HepG2 (cell line): Measurements from ENCODE around the gene MPV17L2. TPM values are rescaled to one million over a fixed set of nuclear protein-coding genes. Genes with fewer than 3 reads are reported as not detected.
A peak's percentile ranks its signal among the peaks of the same experiment; 100 is the strongest.

Source experiments
- CREB3 ChIP-seq: sonication (generic); formaldehyde crosslinking; IDR thresholded peaks from 2 replicates; pipeline ENCODE4 v1.5.0; 2020; ENCODE audit warnings: missing genetic modification reagents
- CREBL2 ChIP-seq: sonication (generic); formaldehyde crosslinking; IDR thresholded peaks from 2 replicates; pipeline ENCODE4 v1.8.1; 2023; ENCODE audit warnings: missing genetic modification reagents, mild to moderate bottlenecking, borderline replicate concordance
- E2F1 ChIP-seq: sonication (generic); formaldehyde crosslinking; IDR thresholded peaks from 2 replicates; pipeline ENCODE4 v1.5.0; 2020; ENCODE audit warnings: missing genetic modification reagents
- ERF ChIP-seq: IDR thresholded peaks from 2 replicates; pipeline ENCODE4 v1.6.1; 2018; ENCODE audit warnings: missing biosample characterization, missing genetic modification reagents
- MAFF ChIP-seq: IDR thresholded peaks from 2 replicates; pipeline ENCODE4 v1.6.1; 2011; ENCODE audit warnings: low read depth, low read length, improper control_type of control experiment
- MEIS2 ChIP-seq: sonication (generic); formaldehyde crosslinking; IDR thresholded peaks from 2 replicates; pipeline ENCODE4 v1.9.0; 2021; ENCODE audit warnings: mild to moderate bottlenecking, missing genetic modification reagents
- MTA1 ChIP-seq: sonication (generic); formaldehyde crosslinking; IDR thresholded peaks from 2 replicates; pipeline ENCODE4 v1.4.0; 2020; ENCODE audit warnings: missing genetic modification reagents, mild to moderate bottlenecking, borderline replicate concordance
- MXD3 ChIP-seq: IDR thresholded peaks from 2 replicates; pipeline ENCODE4 v1.6.1; 2016; ENCODE audit warnings: mild to moderate bottlenecking, missing biosample characterization, missing genetic modification reagents
- MYPOP ChIP-seq: sonication (generic); formaldehyde crosslinking; IDR thresholded peaks from 2 replicates; pipeline ENCODE4 v1.8.1; 2023; ENCODE audit warnings: mild to moderate bottlenecking, moderate library complexity, missing genetic modification reagents
- RBM39 ChIP-seq: fragments of 200-400 bp; formaldehyde crosslinking; IDR thresholded peaks from one replicate; pipeline ENCODE4 v1.6.1; 2018; ENCODE audit warnings: antibody characterized with exemption, mild to moderate bottlenecking, low read depth, low read length; ENCODE audit not compliant: poor library complexity, severe bottlenecking
- TFDP2 ChIP-seq: sonication (generic); formaldehyde crosslinking; IDR thresholded peaks from 2 replicates; pipeline ENCODE4 v1.4.0; 2020; ENCODE audit warnings: missing genetic modification reagents
- USF2 ChIP-seq, 2 experiments: sonication (generic) in 1 of 2; formaldehyde crosslinking in 1 of 2; IDR thresholded peaks; 2 replicates each; pipeline versions ENCODE4 v1.5.1 to v1.6.1; 2011 to 2020; ENCODE audit warnings: borderline replicate concordance in 1 of 2, low read depth in 1 of 2, low read length in 1 of 2, mild to moderate bottlenecking in 1 of 2, missing genetic modification reagents in 1 of 2, moderate library complexity in 1 of 2
- ZNF207 ChIP-seq: fragments of 450-650 bp; IDR thresholded peaks from 2 replicates; pipeline ENCODE4 v1.6.1; 2016; ENCODE audit warnings: antibody characterized with exemption, borderline replicate concordance
- ZNF264 ChIP-seq: sonication (generic); formaldehyde crosslinking; IDR thresholded peaks from 2 replicates; pipeline ENCODE4 v1.4.0; 2020; ENCODE audit warnings: missing genetic modification reagents
- ZNF543 ChIP-seq: sonication (generic); formaldehyde crosslinking; IDR thresholded peaks from 2 replicates; pipeline ENCODE4 v1.4.0; 2020; ENCODE audit warnings: mild to moderate bottlenecking, missing genetic modification reagents
- ZNF552 ChIP-seq: sonication (generic); formaldehyde crosslinking; IDR thresholded peaks from 2 replicates; pipeline ENCODE4 v1.9.0; 2022; ENCODE audit warnings: missing genetic modification reagents, mild to moderate bottlenecking, borderline replicate concordance
- ZNF563 ChIP-seq: sonication (generic); formaldehyde crosslinking; IDR thresholded peaks from 2 replicates; pipeline ENCODE4 v1.8.0; 2022; ENCODE audit warnings: mild to moderate bottlenecking, moderate library complexity, missing genetic modification reagents
- ZNF644 ChIP-seq: IDR thresholded peaks from 2 replicates; pipeline ENCODE4 v1.6.1; 2016; ENCODE audit warnings: low read depth
- ZNF720 ChIP-seq: sonication (generic); formaldehyde crosslinking; IDR thresholded peaks from 2 replicates; pipeline ENCODE4 v1.4.0; 2020; ENCODE audit warnings: missing genetic modification reagents
- ZNF850 ChIP-seq: sonication (generic); formaldehyde crosslinking; conservative IDR thresholded peaks from 2 replicates; pipeline ENCODE4 v1.9.0; 2021; ENCODE audit warnings: mild to moderate bottlenecking, missing genetic modification reagents
- ZSCAN9 ChIP-seq: IDR thresholded peaks from 2 replicates; pipeline ENCODE4 v1.6.1; 2016; ENCODE audit warnings: borderline replicate concordance
- ZZZ3 ChIP-seq: sonication (generic); formaldehyde crosslinking; IDR thresholded peaks from 2 replicates; pipeline ENCODE4 v1.4.0; 2020; ENCODE audit warnings: missing genetic modification reagents, mild to moderate bottlenecking, borderline replicate concordance
- polyA plus RNA-seq, 8 experiments: library from polyadenylated mRNA; depleted of rRNA in 3 of 8; stranded (reverse) in 7 of 8; unstranded in 1 of 8; fragments of >200 nt; fragmentation: Illumina TruSeq in 4 of 8; extraction: Trizol in 4 of 8; gene quantifications; 2 replicates each; pipeline versions ENCODE4 v1.2.1 to v1.2.3, GENCODE V29; 2011 to 2016; ENCODE audit warnings: low read depth in 4 of 8, missing spikeins in 1 of 8, mixed read lengths in 1 of 8; ENCODE audit not compliant: insufficient read depth in 1 of 8
- total RNA-seq, 5 experiments: library from RNA; depleted of rRNA; stranded (reverse); fragments of >200 nt; fragmentation: Illumina TruSeq; extraction: Trizol; gene quantifications; 2 replicates each; pipeline ENCODE4 v1.2.3, GENCODE V29; 2016; ENCODE audit warnings: low read depth in 1 of 5

The MPV17L2 gene
- total and polyA plus RNA-seq, 2 of the 13 experiments (the other 11 are each of a cell fraction or from before 2014, with no cell fraction given), result 13.6 to 16.7 TPM

- peak; percentile 41; the same call in 1 of the 2 replicates for TF ChIP-seq ZNF264 (CRISPR knock-in tag)
- peak; percentile 77 for TF ChIP-seq E2F1 (CRISPR knock-in tag)
- no peak; the same call in 1 of the 2 replicates for TF ChIP-seq CREBL2
- TF ChIP-seq USF2 (IDR thresholded peaks at IDR 0.05; ENCODE audit: low read depth, low read length), result no peak
- no peak for TF ChIP-seq USF2 (CRISPR knock-in tag; IDR thresholded peaks at IDR 0.05; ENCODE audit: borderline replicate concordance)
- TF ChIP-seq ZNF543 (CRISPR knock-in tag), result peak; percentile 70; the same call in 1 of the 2 replicates
- TF ChIP-seq RBM39, result peak; percentile 41
- TF ChIP-seq ZNF563 (CRISPR knock-in tag), result peak; percentile 95
- TF ChIP-seq ZSCAN9 (CRISPR knock-in tag), result peak; percentile 99
- TF ChIP-seq ZNF850, result peak; percentile 64; the same call in 1 of the 2 replicates
- TF ChIP-seq MTA1 (CRISPR knock-in tag), result peak; percentile 36; the same call in 1 of the 2 replicates
- TF ChIP-seq ZNF644 (CRISPR knock-in tag), result no peak
- no peak for TF ChIP-seq ZZZ3 (CRISPR knock-in tag)
- TF ChIP-seq MXD3 (CRISPR knock-in tag), result peak; percentile 99
- 0 out of 2 replicates have a peak, but pooled peaks have one; percentile 79 for TF ChIP-seq ZNF720 (CRISPR knock-in tag)
- no peak for TF ChIP-seq MAFF
- TF ChIP-seq ZNF207, result no peak
- TF ChIP-seq TFDP2, result peak; percentile 41; the same call in 1 of the 2 replicates
- peak; percentile 82 for TF ChIP-seq MYPOP (CRISPR knock-in tag)
- TF ChIP-seq ZNF552 (CRISPR knock-in tag), result peak; percentile 94
- TF ChIP-seq CREB3 (CRISPR knock-in tag), result peak; percentile 93; the same call in 1 of the 2 replicates
- TF ChIP-seq ERF, result peak; percentile 97
- peak; percentile 95 for TF ChIP-seq MEIS2 (CRISPR knock-in tag)
These were observed 40.3 kb downstream of the MPV17L2 start (continued) for GRCh38 chr19:18233224-18233825.
